Activated T-helper 2 cell treated with anti-CD3 and anti-CD28 coated beads, Interferon-gamma antibody, Interleukin-2, Interleukin-4, amounts not matched to agents 10 μg/mL and 5 μg/mL and 100 μg/mL, durations not matched to agents 14 hours and 24 hours and 36 hours (primary cell): Measurements from ENCODE around the gene NIM1K. TPM values are rescaled to one million over a fixed set of nuclear protein-coding genes. Genes with fewer than 3 reads are reported as not detected.
"Not testable (repeated sequence)": the region's sequence is repeated elsewhere in the genome, so short reads cannot be mapped to it uniquely, and the experiment has no call there.

Experiments
- DNase-seq: peaks from one replicate; pipeline ENCODE4 v3.0.0; 2021; ENCODE audit warnings: low spot score
- H3K27ac Mint-ChIP-seq: one replicate; pipeline ENCODE4 v1.8.0; 2021; ENCODE audit warnings: mixed read lengths
- H3K27me3 Mint-ChIP-seq: one replicate; pipeline ENCODE4 v1.8.0; 2021; ENCODE audit warnings: low read depth, mixed read lengths
- H3K36me3 Mint-ChIP-seq: one replicate; pipeline ENCODE4 v1.8.0; 2021; ENCODE audit warnings: low read depth, mixed read lengths
- H3K4me1 Mint-ChIP-seq: one replicate; pipeline ENCODE4 v1.8.0; 2021; ENCODE audit warnings: low read depth, mixed read lengths
- H3K4me3 Mint-ChIP-seq: one replicate; pipeline ENCODE4 v1.8.0; 2021; ENCODE audit warnings: low read depth, mild to moderate bottlenecking, moderate library complexity, mixed read lengths
- H3K9me3 Mint-ChIP-seq: one replicate; pipeline ENCODE4 v1.8.0; 2021; ENCODE audit warnings: mixed read lengths
- intact Hi-C: fragments of 100-400 bp; cut with micrococcal nuclease; formaldehyde crosslinking; loops from one replicate; pipeline ENCODE4 v1.15.1; 2023
- total RNA-seq: library from RNA; stranded (reverse); gene quantifications from 2 replicates; pipeline ENCODE4 v1.2.3, GENCODE V29; 2022

NIM1K gene
- total RNA-seq, 1 donor from 2014 or later = 1.1 TPM

- peaks cover 73% of the 10 kb centered on the region for H3K4me1 Mint-ChIP-seq
- H3K27ac Mint-ChIP-seq = peak overlapping the region; percentile 26
- no peak for DNase-seq
- H3K4me3 Mint-ChIP-seq = no peak overlapping the region
- no peaks in the 10 kb centered on the region for H3K9me3 Mint-ChIP-seq
- peaks cover 87% of the 10 kb centered on the region for H3K36me3 Mint-ChIP-seq
- intact Hi-C loops = loop anchor here (5.0 kb wide), 1 partner anchor 58 kb away; no protein-coding TSS in a partner anchor
- no peaks in the 10 kb centered on the region for H3K27me3 Mint-ChIP-seq
Observed at GRCh38 chr5:43300112-43300511, 108.1 kb downstream of the NIM1K start.

GRCh38 chr5:43301653-43302091, 109.6 kb downstream of the NIM1K start:
- no peak overlapping the region for H3K4me3 Mint-ChIP-seq
- intact Hi-C loops = loop anchor here (5.0 kb wide), 1 partner anchor 59 kb away; no protein-coding TSS in a partner anchor
- H3K27ac Mint-ChIP-seq = peak overlapping the region; percentile 79
- no peaks in the 10 kb centered on the region for H3K27me3 Mint-ChIP-seq
- H3K36me3 Mint-ChIP-seq = peaks cover 80% of the 10 kb centered on the region
- no peak for DNase-seq
- H3K4me1 Mint-ChIP-seq = peaks cover 72% of the 10 kb centered on the region
- H3K9me3 Mint-ChIP-seq = no peaks in the 10 kb centered on the region

GRCh38 chr5:43302481-43302880, 110.5 kb downstream of the NIM1K start:
- H3K4me1 Mint-ChIP-seq = peaks cover 69% of the 10 kb centered on the region
- intact Hi-C loops = loop anchor here (5.0 kb wide), 1 partner anchor 60 kb away; no protein-coding TSS in a partner anchor
- H3K27ac Mint-ChIP-seq = peak overlapping the region; percentile 79
- H3K27me3 Mint-ChIP-seq = no peaks in the 10 kb centered on the region
- H3K4me3 Mint-ChIP-seq = no peak overlapping the region
- DNase-seq = no peak
- peaks cover 76% of the 10 kb centered on the region for H3K36me3 Mint-ChIP-seq
- no peaks in the 10 kb centered on the region for H3K9me3 Mint-ChIP-seq

GRCh38 chr5:43303242-43303641, 111.2 kb downstream of the NIM1K start:
- Mint-ChIP-seq H3K4me1 (peaks cover 73% of the 10 kb centered on the region), H3K27me3 (no peaks in the 10 kb centered on the region), H3K4me3 (peak overlapping the region; percentile 28), H3K27ac (peak overlapping the region; percentile 91), H3K36me3 (peaks cover 77% of the 10 kb centered on the region), H3K9me3 (no peaks in the 10 kb centered on the region)
- intact Hi-C loops = loop anchor here (5.0 kb wide), 1 partner anchor 61 kb away; no protein-coding TSS in a partner anchor
- DNase-seq = no peak

- intact Hi-C loops = loop anchor here (1.0 to 5.0 kb wide), 6 partner anchors 11 to 198 kb away; partner anchors contain the start of gene ZNF131
- no peaks in the 10 kb centered on the region for H3K9me3 Mint-ChIP-seq
- H3K27ac Mint-ChIP-seq = peak overlapping the region; percentile 91
- H3K4me1 Mint-ChIP-seq = peaks cover 82% of the 10 kb centered on the region
- H3K36me3 Mint-ChIP-seq = peaks cover 83% of the 10 kb centered on the region
- DNase-seq = no peak
- H3K4me3 Mint-ChIP-seq = peak overlapping the region; percentile 52
- no peaks in the 10 kb centered on the region for H3K27me3 Mint-ChIP-seq
Observed at GRCh38 chr5:43304525-43304924, 112.5 kb downstream of the NIM1K start.

GRCh38 chr5:43305948-43306565, 114.0 kb downstream of the NIM1K start:
- intact Hi-C loops = loop anchor here (2.0 kb wide), 2 partner anchors 83 to 185 kb away; partner anchors contain the start of gene ZNF131
- peaks cover 84% of the 10 kb centered on the region for H3K4me1 Mint-ChIP-seq
- peaks cover 82% of the 10 kb centered on the region for H3K36me3 Mint-ChIP-seq
- no peak for DNase-seq
- no peaks in the 10 kb centered on the region for H3K9me3 Mint-ChIP-seq
- peak overlapping the region; percentile 10 for H3K4me3 Mint-ChIP-seq
- peak overlapping the region; percentile 68 for H3K27ac Mint-ChIP-seq
- H3K27me3 Mint-ChIP-seq = no peaks in the 10 kb centered on the region

- intact Hi-C loops = loop anchor here (2.0 kb wide), 1 partner anchor 82 kb away; no protein-coding TSS in a partner anchor
- peaks cover 84% of the 10 kb centered on the region for H3K4me1 Mint-ChIP-seq
- H3K9me3 Mint-ChIP-seq, H3K27me3 Mint-ChIP-seq, DNase-seq: not testable (repeated sequence)
- peak overlapping the region; percentile 68 for H3K27ac Mint-ChIP-seq
- H3K4me3 Mint-ChIP-seq = peak overlapping the region; percentile 45
- peaks cover 81% of the 10 kb centered on the region for H3K36me3 Mint-ChIP-seq
Observed at GRCh38 chr5:43306954-43307353, 114.9 kb downstream of the NIM1K start.

- Mint-ChIP-seq H3K36me3 (peaks cover 79% of the 10 kb centered on the region), H3K4me3 (peak overlapping the region; percentile 98), H3K27me3 (no peaks in the 10 kb centered on the region), H3K4me1 (peaks cover 73% of the 10 kb centered on the region), H3K9me3 (peaks cover 6% of the 10 kb centered on the region), H3K27ac (peak overlapping the region; percentile 69)
- no peak for DNase-seq
- intact Hi-C loops = no loop called here
Observed at GRCh38 chr5:43309122-43309521, 117.1 kb downstream of the NIM1K start.

- Mint-ChIP-seq H3K9me3 (peaks cover 9% of the 10 kb centered on the region), H3K4me1 (peaks cover 73% of the 10 kb centered on the region), H3K4me3 (peak overlapping the region; percentile 98), H3K36me3 (peaks cover 76% of the 10 kb centered on the region), H3K27me3 (no peaks in the 10 kb centered on the region), H3K27ac (peak overlapping the region; percentile 69)
- DNase-seq = no peak
- intact Hi-C loops = loop anchor here (5.0 kb wide), 1 partner anchor 293 kb away; the partner anchor contains the start of gene NNT
Observed at GRCh38 chr5:43309637-43310036, 117.6 kb downstream of the NIM1K start.

- peaks cover 66% of the 10 kb centered on the region for H3K36me3 Mint-ChIP-seq
Observed at GRCh38 chr5:43312076-43312661, 120.1 kb downstream of the NIM1K start.

GRCh38 chr5:43312699-43313034, 120.6 kb downstream of the NIM1K start:
- peaks cover 16% of the 10 kb centered on the region for H3K9me3 Mint-ChIP-seq
- H3K27ac Mint-ChIP-seq = peak overlapping the region; percentile 95
- H3K4me1 Mint-ChIP-seq = peaks cover 72% of the 10 kb centered on the region
- peak overlapping the region; percentile 98 for H3K4me3 Mint-ChIP-seq
- no peak for DNase-seq
- intact Hi-C loops = loop anchor here (1.0 to 5.0 kb wide), 8 partner anchors 119 to 362 kb away; partner anchors contain the start of genes C5orf34, NNT, PAIP1 and TMEM267
- H3K27me3 Mint-ChIP-seq = no peaks in the 10 kb centered on the region
- peaks cover 64% of the 10 kb centered on the region for H3K36me3 Mint-ChIP-seq

More at GRCh38 chr5:43312076-43312661, 120.1 kb downstream of the NIM1K start:
- Mint-ChIP-seq H3K9me3 (peaks cover 15% of the 10 kb centered on the region), H3K4me1 (peaks cover 75% of the 10 kb centered on the region), H3K27ac (peak overlapping the region; percentile 95), H3K27me3 (no peaks in the 10 kb centered on the region), H3K4me3 (peak overlapping the region; percentile 98)
- intact Hi-C loops = loop anchor here (2.0 to 5.0 kb wide), 7 partner anchors 171 to 361 kb away; partner anchors contain the start of genes C5orf34, NNT, PAIP1 and TMEM267
- no peak for DNase-seq

- intact Hi-C loops = loop anchor here (1.0 to 5.0 kb wide), 8 partner anchors 120 to 362 kb away; partner anchors contain the start of genes C5orf34, NNT, PAIP1 and TMEM267
- peak within 1 kb of the TSS; percentile 98 for H3K4me3 Mint-ChIP-seq
- peaks cover 22% of the 10 kb centered on the region for H3K9me3 Mint-ChIP-seq
- H3K36me3 Mint-ChIP-seq = peaks cover 59% of the 10 kb centered on the region
- H3K4me1 Mint-ChIP-seq = peaks cover 67% of the 10 kb centered on the region
- peak; percentile 99 for DNase-seq
- H3K27ac Mint-ChIP-seq = peak within 1 kb of the TSS; percentile 95
- no peaks in the 10 kb centered on the region for H3K27me3 Mint-ChIP-seq
Observed at GRCh38 chr5:43313035-43313853, 121.2 kb downstream of the NIM1K start, which contains the start of gene HMGCS1. HMGCS1 (minus strand) TSS chr5:43313412; CDS start chr5:43298965, 14,447 bp downstream.
